ENCODE measurements around the gene RFLNA. TPM values are rescaled to one million over a fixed set of nuclear protein-coding genes. Genes with fewer than 3 reads are reported as not detected.

The RFLNA gene
- total RNA-seq, 4 donors from 2014 or later: 0.38 to 1.2 (median 0.91) TPM; not detected in 1

- no peak overlapping the region for H3K27ac ChIP-seq
- no peaks in the 10 kb centered on the region for H3K36me3 ChIP-seq
- H3K27me3 ChIP-seq: peaks cover 20% of the 10 kb centered on the region
- 79% methylated on average over 13 of the region's 14 CpGs for WGBS
- TF ChIP-seq POLR2AphosphoS5 (IDR thresholded peaks at IDR 0.05) (no peak), POLR2A (IDR thresholded peaks at IDR 0.05) (no peak), CTCF (IDR thresholded peaks at IDR 0.05) (no peak), EP300 (IDR thresholded peaks at IDR 0.05) (no peak)
- no peak for DNase-seq (ENCODE audit: low spot score in 2 of 2)
- H3K4me1 ChIP-seq: peaks cover 10% of the 10 kb centered on the region
- H3K4me3 ChIP-seq: no peak overlapping the region
- no peaks in the 10 kb centered on the region for H3K9me3 ChIP-seq
Observed at GRCh38 chr12:124301084-124301654, 6.3 kb downstream of the RFLNA start.

DNA sequence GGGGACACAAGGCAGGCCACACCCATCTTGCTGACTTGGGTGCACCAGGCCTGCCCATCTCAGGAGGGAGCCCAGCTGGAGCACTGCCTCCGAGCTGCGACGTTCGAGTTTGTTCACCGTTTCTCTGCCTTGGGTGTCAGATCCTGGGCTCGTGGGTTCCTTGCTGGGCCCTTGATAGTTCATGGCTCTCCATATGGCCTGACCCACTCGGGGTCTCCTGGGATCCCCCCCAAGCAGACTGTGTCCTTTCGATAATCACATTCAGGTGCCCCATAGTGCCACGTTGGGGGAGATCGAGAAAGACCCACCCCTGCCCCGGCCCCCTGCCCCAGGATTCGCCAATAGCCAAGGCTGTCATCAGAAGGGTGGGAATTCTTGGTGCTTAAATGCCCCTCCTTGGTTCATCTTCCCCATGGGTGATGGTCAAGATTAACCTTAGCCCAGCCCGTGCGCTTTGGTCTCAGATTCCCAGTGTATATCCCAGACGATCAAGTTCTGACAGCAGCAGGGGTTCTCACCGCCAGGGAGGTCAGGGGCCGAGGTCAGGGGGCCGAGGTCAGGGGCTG is 7.4 kb downstream of the RFLNA start:
- no peaks in the 10 kb centered on the region for H3K9me3 ChIP-seq
- no peaks in the 10 kb centered on the region for H3K4me1 ChIP-seq
- TF ChIP-seq CTCF (IDR thresholded peaks at IDR 0.05) (no peak), EP300 (IDR thresholded peaks at IDR 0.05) (no peak), POLR2A (IDR thresholded peaks at IDR 0.05) (no peak), POLR2AphosphoS5 (IDR thresholded peaks at IDR 0.05) (no peak)
- H3K27ac ChIP-seq: no peak overlapping the region
- no peak for DNase-seq (ENCODE audit: low spot score in 2 of 2)
- H3K36me3 ChIP-seq: no peaks in the 10 kb centered on the region
- WGBS: 90% methylated on average over 14 of the region's 18 CpGs
- no peak overlapping the region for H3K4me3 ChIP-seq
- peaks cover 13% of the 10 kb centered on the region for H3K27me3 ChIP-seq

- H3K27ac ChIP-seq: no peak overlapping the region
- no peak overlapping the region for H3K4me3 ChIP-seq
- 67% methylated on average over 3 of the region's 27 CpGs for whole genome bisulfite sequencing
- TF ChIP-seq EP300 (IDR thresholded peaks at IDR 0.05): no peak
- TF ChIP-seq POLR2A (IDR thresholded peaks at IDR 0.05): no peak
- TF ChIP-seq POLR2AphosphoS5 (IDR thresholded peaks at IDR 0.05): no peak
- TF ChIP-seq CTCF (IDR thresholded peaks at IDR 0.05): no peak
- no peaks in the 10 kb centered on the region for H3K36me3 ChIP-seq
- no peak for DNase-seq (ENCODE audit: low spot score in 2 of 2)
- no peaks in the 10 kb centered on the region for H3K4me1 ChIP-seq
- H3K9me3 ChIP-seq: no peaks in the 10 kb centered on the region
- peaks cover 7% of the 10 kb centered on the region for H3K27me3 ChIP-seq
Observed at GRCh38 chr12:124302807-124303578, 8.1 kb downstream of the RFLNA start.

DNA sequence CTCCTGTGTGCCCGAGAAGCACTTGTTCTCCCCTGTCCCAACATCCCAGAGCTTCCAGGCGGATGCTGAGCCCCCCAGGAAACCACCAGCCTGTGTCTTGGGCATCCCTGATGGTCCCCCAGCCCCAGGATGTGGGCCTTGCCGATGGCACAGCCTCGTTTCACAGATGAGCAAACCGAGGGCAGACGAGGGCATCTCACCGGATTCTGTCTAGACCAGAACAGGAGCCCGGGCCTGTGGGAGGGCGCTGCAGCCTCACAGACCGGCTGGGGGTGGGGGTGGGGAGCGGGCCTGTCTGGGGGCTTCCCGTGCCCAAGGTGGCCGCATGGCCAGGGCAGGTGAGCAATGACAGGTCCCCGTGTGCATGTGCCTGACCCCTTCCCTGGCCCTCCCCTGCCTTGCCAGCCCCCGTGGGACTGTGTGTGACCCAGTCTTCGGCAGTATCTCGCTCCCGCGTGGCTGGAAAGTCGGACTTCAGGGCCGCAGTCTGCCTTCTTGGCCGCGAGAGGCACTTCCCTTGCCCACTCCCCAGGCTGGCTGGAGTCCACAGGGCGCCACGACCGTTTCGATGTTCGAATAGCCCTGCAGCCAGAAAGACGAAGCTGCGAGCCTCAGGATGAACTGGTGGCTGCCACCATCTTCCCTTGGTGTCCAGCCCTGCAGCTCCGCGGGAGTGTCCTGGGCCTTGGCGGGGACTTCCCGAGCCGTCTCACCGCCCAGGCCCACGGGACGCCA is 8.9 kb downstream of the RFLNA start:
- peaks cover 3% of the 10 kb centered on the region for H3K27me3 ChIP-seq
- H3K4me3 ChIP-seq: no peak overlapping the region
- TF ChIP-seq POLR2A (IDR thresholded peaks at IDR 0.05) (no peak), EP300 (IDR thresholded peaks at IDR 0.05) (no peak), CTCF (IDR thresholded peaks at IDR 0.05) (no peak), POLR2AphosphoS5 (IDR thresholded peaks at IDR 0.05) (no peak)
- WGBS: 98% methylated on average over 10 of the region's 38 CpGs
- no peaks in the 10 kb centered on the region for H3K36me3 ChIP-seq
- no peak for DNase-seq (ENCODE audit: low spot score in 2 of 2)
- H3K9me3 ChIP-seq: no peaks in the 10 kb centered on the region
- no peak overlapping the region for H3K27ac ChIP-seq
- H3K4me1 ChIP-seq: no peaks in the 10 kb centered on the region

All from suprapubic skin (tissue), 4 donors.